CD4-positive, alpha-beta T cell (primary cell): ENCODE data around the gene PTPRN2. TPM values are rescaled to one million over a fixed set of nuclear protein-coding genes. Genes with fewer than 3 reads are reported as not detected.

Experiments used
- ATAC-seq: fragments of 200-7000 bp; cut with Tn5 transposase; one replicate; pipeline ENCODE4 v1.10.0; 2022; ENCODE audit warnings: mild to moderate bottlenecking; ENCODE audit not compliant: poor library complexity
- CTCF ChIA-PET: fragments of 350-600 bp; sonication (Branson Sonifier 250); formaldehyde crosslinking; loops from one replicate; lab custom pipeline; 2021; ENCODE audit warnings: antibody characterized with exemption, inconsistent platforms; lab: Charles Lee
- POLR2A ChIA-PET: fragments of 350-600 bp; sonication (Branson Sonifier 250); formaldehyde crosslinking; loops from one replicate; lab custom pipeline; 2021; ENCODE audit warnings: antibody characterized with exemption, inconsistent platforms; lab: Charles Lee
- DNase-seq, 14 experiments: peaks; one replicate each; pipeline ENCODE4 v3.0.0-alpha.2; 2013 to 2020; ENCODE audit warnings: mixed read lengths in 2 of 14
- H3K27ac ChIP-seq, 2 donors: one replicate each; pipeline versions ENCODE4 v1.5.1 to v1.7.0; 2013; ENCODE audit warnings: low read length in 2 of 2, low read depth in 1 of 2, mild to moderate bottlenecking in 1 of 2
- H3K27me3 ChIP-seq, 2 experiments: 1 replicate in 1 of 2; 2 replicates in 1 of 2; pipeline versions ENCODE4 v1.6.1 to v1.7.0; 2013; ENCODE audit warnings: low read length in 2 of 2, control low read depth in 1 of 2, mild to moderate bottlenecking in 1 of 2, moderate library complexity in 1 of 2; ENCODE audit not compliant: insufficient read depth in 2 of 2, control insufficient read depth in 1 of 2
- H3K36me3 ChIP-seq: one replicate; pipeline ENCODE4 v1.6.1; 2013; ENCODE audit warnings: low read length, control low read depth; ENCODE audit not compliant: insufficient read depth
- H3K4me1 ChIP-seq: one replicate; pipeline ENCODE4 v1.6.1; 2013; ENCODE audit warnings: low read length, control low read depth; ENCODE audit not compliant: insufficient read depth
- H3K4me3 ChIP-seq: one replicate; pipeline ENCODE4 v1.5.1; 2013; ENCODE audit warnings: mild to moderate bottlenecking, low read length, moderate library complexity
- H3K9me3 ChIP-seq, 2 experiments: 1 replicate in 1 of 2; 2 replicates in 1 of 2; pipeline versions ENCODE4 v1.6.1 to v1.7.0; 2013; ENCODE audit warnings: low read length in 2 of 2, mild to moderate bottlenecking in 2 of 2, control low read depth in 1 of 2, moderate library complexity in 1 of 2; ENCODE audit not compliant: control insufficient read depth in 1 of 2, insufficient read depth in 1 of 2
- H3K27ac Mint-ChIP-seq: one replicate; pipeline ENCODE4 v1.8.0; 2020; ENCODE audit warnings: mixed read lengths
- H3K27me3 Mint-ChIP-seq: one replicate; pipeline ENCODE4 v1.8.0; 2021; ENCODE audit warnings: mixed read lengths
- H3K36me3 Mint-ChIP-seq: one replicate; pipeline ENCODE4 v1.8.0; 2021; ENCODE audit warnings: low read depth, mixed read lengths
- H3K4me1 Mint-ChIP-seq: one replicate; pipeline ENCODE4 v1.8.0; 2021; ENCODE audit warnings: low read depth, mixed read lengths
- H3K4me3 Mint-ChIP-seq: one replicate; pipeline ENCODE4 v1.8.0; 2020; ENCODE audit warnings: mild to moderate bottlenecking, mixed read lengths
- H3K9me3 Mint-ChIP-seq: one replicate; pipeline ENCODE4 v1.8.0; 2020; ENCODE audit warnings: mixed read lengths
- intact Hi-C, 2 experiments: fragments of 100-400 bp; cut with DNase I in 1 of 2; cut with micrococcal nuclease in 1 of 2; formaldehyde crosslinking; loops; one replicate each; pipeline versions ENCODE4 v1.15.1 to v1.9.0; 2023 to 2025; cut with DNase I, micrococcal nuclease
- total RNA-seq, 174 experiments: library from RNA in 2 of 174; stranded (reverse) in 2 of 174; gene quantifications; one replicate each; pipeline ENCODE4 v1.2.3 and lab custom pipeline; 2021 to 2026
- TF ChIP-seq, protein P1 (sequence below): fragments of 200-600 bp; IDR thresholded peaks from one replicate; pipeline ENCODE4 v1.8.0; 2022; ENCODE audit warnings: antibody characterized with exemption, mild to moderate bottlenecking

PTPRN2 gene
- total RNA-seq, 2 experiments from 2014 or later = 0.34 to 0.44 TPM

DNA sequence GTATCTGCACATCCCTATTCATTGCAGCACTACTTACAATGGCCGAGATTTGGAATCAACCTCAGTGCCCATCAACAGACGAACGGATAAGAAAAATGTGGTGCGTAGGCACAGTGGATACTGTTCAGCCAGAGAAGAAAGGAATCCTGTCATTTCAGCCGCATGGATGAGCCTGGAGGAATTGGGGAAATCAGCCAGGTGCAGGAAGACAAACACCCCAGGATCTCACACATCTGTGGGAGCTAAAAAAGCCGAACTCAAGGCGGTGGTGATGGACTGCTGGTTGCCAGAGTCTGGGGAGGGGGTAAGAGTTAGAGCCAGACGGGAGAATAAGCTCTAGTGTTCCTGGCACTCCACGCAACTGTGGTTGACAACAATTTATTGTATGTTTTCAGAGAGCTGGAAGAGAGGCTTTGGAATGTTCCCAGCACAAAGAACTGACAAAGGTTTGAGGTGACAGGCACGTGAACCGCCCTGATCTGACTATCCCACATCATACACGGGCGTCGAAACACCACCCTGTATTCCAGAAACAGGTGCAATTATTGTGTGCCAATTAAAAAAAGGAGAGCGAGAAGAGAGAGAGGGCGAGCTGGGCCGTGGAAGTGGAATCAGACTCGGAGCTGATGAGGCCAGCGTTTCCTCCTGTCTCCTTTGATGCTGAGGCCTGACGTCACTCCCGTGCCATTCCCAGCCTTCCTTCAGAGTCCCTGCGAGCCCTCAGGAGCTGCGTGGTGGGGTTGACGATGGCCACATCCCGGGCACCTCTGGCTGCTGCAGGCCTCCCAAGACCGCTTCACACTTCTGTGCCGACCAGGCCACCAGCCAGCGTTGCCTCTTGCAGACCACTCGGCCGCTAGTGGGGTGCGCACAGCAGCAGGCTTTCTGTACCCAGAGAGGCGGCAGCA lies 1061.4 kb downstream of the PTPRN2 start:
- Mint-ChIP-seq H3K4me1 (no peaks in the 10 kb centered on the region), H3K4me3 (no peak overlapping the region), H3K36me3 (no peaks in the 10 kb centered on the region), H3K9me3 (no peaks in the 10 kb centered on the region), H3K27me3 (no peaks in the 10 kb centered on the region), H3K27ac (no peak overlapping the region)
- ATAC-seq = no peak
- no peak overlapping the region for H3K4me3 ChIP-seq
- TF ChIP-seq, protein P1, sequence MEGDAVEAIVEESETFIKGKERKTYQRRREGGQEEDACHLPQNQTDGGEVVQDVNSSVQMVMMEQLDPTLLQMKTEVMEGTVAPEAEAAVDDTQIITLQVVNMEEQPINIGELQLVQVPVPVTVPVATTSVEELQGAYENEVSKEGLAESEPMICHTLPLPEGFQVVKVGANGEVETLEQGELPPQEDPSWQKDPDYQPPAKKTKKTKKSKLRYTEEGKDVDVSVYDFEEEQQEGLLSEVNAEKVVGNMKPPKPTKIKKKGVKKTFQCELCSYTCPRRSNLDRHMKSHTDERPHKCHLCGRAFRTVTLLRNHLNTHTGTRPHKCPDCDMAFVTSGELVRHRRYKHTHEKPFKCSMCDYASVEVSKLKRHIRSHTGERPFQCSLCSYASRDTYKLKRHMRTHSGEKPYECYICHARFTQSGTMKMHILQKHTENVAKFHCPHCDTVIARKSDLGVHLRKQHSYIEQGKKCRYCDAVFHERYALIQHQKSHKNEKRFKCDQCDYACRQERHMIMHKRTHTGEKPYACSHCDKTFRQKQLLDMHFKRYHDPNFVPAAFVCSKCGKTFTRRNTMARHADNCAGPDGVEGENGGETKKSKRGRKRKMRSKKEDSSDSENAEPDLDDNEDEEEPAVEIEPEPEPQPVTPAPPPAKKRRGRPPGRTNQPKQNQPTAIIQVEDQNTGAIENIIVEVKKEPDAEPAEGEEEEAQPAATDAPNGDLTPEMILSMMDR = no peak
- H3K27ac ChIP-seq = no peak overlapping the region
- ChIA-PET CTCF (no interaction called here), POLR2A (no interaction called here)
- no peaks in the 10 kb centered on the region for H3K36me3 ChIP-seq
- no peaks in the 10 kb centered on the region for H3K9me3 ChIP-seq
- no peaks in the 10 kb centered on the region for H3K27me3 ChIP-seq
- intact Hi-C loops = no loop called here
- H3K4me1 ChIP-seq = no peaks in the 10 kb centered on the region
- peak in 1 of 14 experiments; percentile 22 for DNase-seq

DNA sequence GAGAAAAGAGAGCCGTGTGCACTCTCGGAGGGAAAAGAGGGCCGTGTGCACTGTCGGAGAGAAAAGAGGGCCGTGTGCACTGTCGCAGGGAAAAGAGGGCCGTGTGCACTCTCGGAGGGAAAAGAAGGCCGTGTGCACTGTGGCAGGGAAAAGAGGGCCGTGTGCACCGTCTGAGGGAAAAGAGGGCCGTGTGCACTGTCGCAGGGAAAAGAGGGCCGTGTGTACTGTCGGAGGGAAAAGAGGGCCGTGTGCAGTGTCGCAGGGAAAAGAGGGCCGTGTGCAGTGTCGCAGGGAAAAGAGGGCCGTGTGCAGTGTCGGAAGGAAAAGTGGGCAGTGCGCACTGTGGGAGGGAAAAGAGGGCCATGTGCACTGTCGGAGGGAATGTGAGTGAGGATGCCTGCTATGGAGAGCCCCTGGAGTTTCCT lies 1062.1 kb downstream of the PTPRN2 start:
- CTCF ChIA-PET = no interaction called here

DNA sequence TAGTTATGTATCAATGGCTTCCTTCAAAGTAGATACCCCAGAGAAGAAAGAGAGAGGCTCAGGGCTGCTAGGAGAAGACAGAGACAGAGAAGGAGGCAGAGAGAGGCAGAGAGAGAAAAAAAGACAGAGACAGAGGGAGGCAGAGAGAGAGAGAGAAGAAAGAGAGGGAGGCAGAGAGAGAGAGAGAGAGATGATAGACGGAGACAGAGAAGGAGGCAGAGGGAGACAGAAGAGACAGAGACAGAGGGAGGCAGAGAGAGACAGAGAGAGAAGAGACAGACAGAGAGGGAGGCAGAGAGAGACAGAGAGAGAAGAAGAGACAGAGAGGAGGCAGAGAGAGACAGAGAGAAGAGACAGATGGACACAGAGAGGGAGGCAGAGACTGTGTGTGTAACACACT lies 1062.9 kb downstream of the PTPRN2 start:
- H3K36me3 ChIP-seq = no peaks in the 10 kb centered on the region
- TF ChIP-seq, protein P1 = no peak
- POLR2A ChIA-PET = no interaction called here

More for the DNA sequence above, 1062.1 kb downstream of the PTPRN2 start:
- H3K36me3 Mint-ChIP-seq = no peaks in the 10 kb centered on the region
- TF ChIP-seq, protein P1 = no peak
- ATAC-seq (no peak), DNase-seq (no peak)
- no peaks in the 10 kb centered on the region for H3K9me3 Mint-ChIP-seq
- H3K27me3 ChIP-seq = no peaks in the 10 kb centered on the region
- H3K9me3 ChIP-seq = no peaks in the 10 kb centered on the region
- H3K4me1 Mint-ChIP-seq = no peaks in the 10 kb centered on the region
- POLR2A ChIA-PET = no interaction called here
- H3K4me1 ChIP-seq = no peaks in the 10 kb centered on the region
- H3K27ac ChIP-seq = no peak overlapping the region
- no peak overlapping the region for H3K4me3 Mint-ChIP-seq
- intact Hi-C loops = no loop called here
- no peak overlapping the region for H3K27ac Mint-ChIP-seq
- no peaks in the 10 kb centered on the region for H3K36me3 ChIP-seq
- no peaks in the 10 kb centered on the region for H3K27me3 Mint-ChIP-seq
- no peak overlapping the region for H3K4me3 ChIP-seq

More for the DNA sequence above, 1062.9 kb downstream of the PTPRN2 start:
- Histone ChIP-seq H3K27ac (no peak overlapping the region), H3K27me3 (no peaks in the 10 kb centered on the region), H3K9me3 (no peaks in the 10 kb centered on the region), H3K4me3 (no peak overlapping the region), H3K4me1 (no peaks in the 10 kb centered on the region)
- no peaks in the 10 kb centered on the region for H3K27me3 Mint-ChIP-seq
- ATAC-seq (no peak), DNase-seq (no peak)
- intact Hi-C loops = no loop called here
- no peaks in the 10 kb centered on the region for H3K9me3 Mint-ChIP-seq
- H3K27ac Mint-ChIP-seq = no peak overlapping the region
- H3K36me3 Mint-ChIP-seq = no peaks in the 10 kb centered on the region
- H3K4me3 Mint-ChIP-seq = no peak overlapping the region
- no peaks in the 10 kb centered on the region for H3K4me1 Mint-ChIP-seq
- CTCF ChIA-PET = no interaction called here
